Endothelial cell (in vitro differentiated cells): ENCODE data around the gene FRMD1. TPM values are rescaled to one million over a fixed set of nuclear protein-coding genes. Genes with fewer than 3 reads are reported as not detected.

Experiments
- DNase-seq: peaks from one replicate; pipeline ENCODE4 v3.0.0; 2021; ENCODE audit warnings: low spot score
- H3K27ac Mint-ChIP-seq: one replicate; pipeline ENCODE4 v1.8.0; 2021; ENCODE audit warnings: mixed read lengths, inconsistent platforms; ENCODE audit not compliant: unreplicated experiment
- H3K27me3 Mint-ChIP-seq: one replicate; pipeline ENCODE4 v1.8.0; 2021; ENCODE audit warnings: mild to moderate bottlenecking, moderate library complexity, mixed read lengths, inconsistent platforms; ENCODE audit not compliant: unreplicated experiment
- H3K36me3 Mint-ChIP-seq: one replicate; pipeline ENCODE4 v1.8.0; 2021; ENCODE audit warnings: mild to moderate bottlenecking, low read depth, mixed read lengths, inconsistent platforms; ENCODE audit not compliant: unreplicated experiment
- H3K4me1 Mint-ChIP-seq: one replicate; pipeline ENCODE4 v1.8.0; 2021; ENCODE audit warnings: mild to moderate bottlenecking, mixed read lengths, inconsistent platforms; ENCODE audit not compliant: unreplicated experiment
- H3K4me3 Mint-ChIP-seq: one replicate; pipeline ENCODE4 v1.8.0; 2021; ENCODE audit warnings: mild to moderate bottlenecking, mixed read lengths, inconsistent platforms; ENCODE audit not compliant: unreplicated experiment
- H3K9me3 Mint-ChIP-seq: one replicate; pipeline ENCODE4 v1.8.0; 2021; ENCODE audit warnings: mixed read lengths, inconsistent platforms; ENCODE audit not compliant: unreplicated experiment
- CTCF ChIP-seq: fragments of 200-600 bp; sonication (generic); IDR thresholded peaks from one replicate; pipeline ENCODE4 v1.5.0; 2021; ENCODE audit warnings: antibody characterized with exemption; ENCODE audit not compliant: unreplicated experiment
- total RNA-seq: library from RNA; stranded (reverse); fragmentation: NEBNext Ultra II Directional; extraction: Animal tissue kit (Norgen Biotek cat#: 25700); gene quantifications from one replicate; pipeline ENCODE4 v1.2.1, GENCODE V29; 2021; ENCODE audit not compliant: unreplicated experiment

The FRMD1 gene
- total RNA-seq, 1 donor from 2014 or later = 0.05 TPM

- no peak for DNase-seq
Measured at GRCh38 chr6:168117942-168118341, 38.9 kb upstream of the FRMD1 start.

GRCh38 chr6:168116975-168117899 lies 38.2 kb upstream of the FRMD1 start:
- no peaks in the 10 kb centered on the region for H3K36me3 Mint-ChIP-seq
- no peak overlapping the region for H3K4me3 Mint-ChIP-seq
- H3K9me3 Mint-ChIP-seq = no peaks in the 10 kb centered on the region
- H3K27me3 Mint-ChIP-seq = no peaks in the 10 kb centered on the region
- H3K4me1 Mint-ChIP-seq = no peaks in the 10 kb centered on the region
- H3K27ac Mint-ChIP-seq = no peak overlapping the region
- DNase-seq = no peak
- no peak for TF ChIP-seq CTCF

More at GRCh38 chr6:168117942-168118341, 38.9 kb upstream of the FRMD1 start:
- Mint-ChIP-seq H3K27me3 (no peaks in the 10 kb centered on the region), H3K4me3 (no peak overlapping the region), H3K36me3 (no peaks in the 10 kb centered on the region), H3K9me3 (no peaks in the 10 kb centered on the region), H3K4me1 (no peaks in the 10 kb centered on the region), H3K27ac (no peak overlapping the region)
- peak; percentile 31 for TF ChIP-seq CTCF

GRCh38 chr6:168116438-168116974 lies 37.5 kb upstream of the FRMD1 start:
- Mint-ChIP-seq H3K4me1 (no peaks in the 10 kb centered on the region), H3K36me3 (no peaks in the 10 kb centered on the region), H3K9me3 (no peaks in the 10 kb centered on the region), H3K4me3 (no peak overlapping the region), H3K27me3 (no peaks in the 10 kb centered on the region), H3K27ac (no peak overlapping the region)
- no peak for DNase-seq
- no peak for TF ChIP-seq CTCF

- H3K36me3 Mint-ChIP-seq = no peaks in the 10 kb centered on the region
- no peaks in the 10 kb centered on the region for H3K4me1 Mint-ChIP-seq
- no peaks in the 10 kb centered on the region for H3K27me3 Mint-ChIP-seq
- H3K4me3 Mint-ChIP-seq = no peak overlapping the region
- H3K9me3 Mint-ChIP-seq = no peaks in the 10 kb centered on the region
- no peak overlapping the region for H3K27ac Mint-ChIP-seq
- TF ChIP-seq CTCF = no peak
- DNase-seq = no peak
Measured at GRCh38 chr6:168115748-168116437, 36.9 kb upstream of the FRMD1 start.
